HT1080 (cell line): ENCODE measurements around the gene NEURL1. TPM values are rescaled to one million over a fixed set of nuclear protein-coding genes. Genes with fewer than 3 reads are reported as not detected.
A peak's percentile ranks its signal among the peaks of the same experiment; 100 is the strongest.

Experiments
- DNase-seq: peaks from one replicate; pipeline ENCODE4 v3.0.0-alpha.2; 2015; ENCODE audit warnings: low read depth
- polyA plus RNA-seq, 2 experiments: library from polyadenylated mRNA; depleted of rRNA; stranded (reverse); fragments of >200 nt; gene quantifications; 2 replicates each; pipeline ENCODE4 v1.2.3, GENCODE V29; 2015
- total RNA-seq: library from RNA; depleted of rRNA; stranded (reverse); fragments of >200 nt; shearing (Covaris generic); gene quantifications from 2 replicates; pipeline ENCODE4 v1.2.3, GENCODE V29; 2014; rRNA removed

The NEURL1 gene
- total RNA-seq = not detected in 2 replicates
- polyA plus RNA-seq (2015; cell fraction: cytosol; rRNA removed) = 0.14 TPM in 1 of 2 replicates, not detected in the other
- polyA plus RNA-seq (2015; cell fraction: nucleus; rRNA removed) = not detected in 2 replicates

DNA sequence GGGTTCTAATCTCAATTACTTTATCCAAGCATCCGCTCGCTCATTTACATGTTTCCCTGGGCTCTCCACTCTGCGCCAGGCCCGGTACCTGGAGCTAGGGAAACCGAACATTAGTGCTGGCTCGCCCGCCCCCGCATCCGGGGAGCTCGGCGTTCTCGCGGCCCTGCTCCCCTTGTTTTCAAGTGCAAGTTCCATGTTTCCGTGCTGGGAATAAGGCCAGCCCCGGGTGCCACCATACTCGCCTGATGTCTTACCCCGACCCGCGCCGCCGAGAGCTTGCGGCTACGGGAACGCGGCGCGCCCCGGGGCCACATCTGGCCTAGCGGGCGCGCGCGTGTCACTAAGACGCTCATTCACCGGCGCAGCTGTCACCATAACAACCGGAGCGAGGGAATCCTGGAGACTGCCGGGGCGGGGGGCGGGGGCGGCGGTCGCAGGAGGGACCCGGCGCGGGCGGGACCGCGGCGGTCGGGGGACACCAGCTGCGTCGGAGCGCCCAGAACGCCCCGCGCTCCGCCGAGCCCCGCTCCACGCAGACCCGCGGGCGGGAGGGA, at the start of gene NEURL1:
Gene NEURL1 (plus strand): TSS at position 344 of the 554 bp plus-strand sequence. CDS start 683 bp downstream, outside the sequence.
- no peak for DNase-seq

- no peak for DNase-seq
Observed at GRCh38 chr10:103444478-103444877, 49.0 kb upstream of the NEURL1 start.

DNA sequence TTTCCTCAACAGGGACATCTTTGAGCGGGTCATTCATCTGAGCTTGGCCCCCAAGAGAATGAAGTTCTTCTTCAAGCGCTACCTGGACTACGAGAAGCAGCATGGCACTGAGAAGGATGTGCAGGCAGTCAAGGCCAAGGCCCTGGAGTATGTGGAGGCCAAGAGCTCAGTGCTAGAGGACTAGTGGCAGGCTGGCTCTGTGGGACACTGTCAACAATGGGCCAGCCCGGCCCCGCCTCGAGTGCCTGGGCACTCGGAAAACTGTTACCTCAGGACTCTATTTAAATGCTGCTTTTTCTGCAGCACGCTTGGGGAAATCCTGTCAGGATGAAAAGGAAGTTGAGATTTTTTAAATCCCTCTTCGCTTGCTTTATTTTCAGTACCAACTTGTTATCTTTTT, 48.1 kb upstream of the NEURL1 start:
- DNase-seq = no peak

DNA sequence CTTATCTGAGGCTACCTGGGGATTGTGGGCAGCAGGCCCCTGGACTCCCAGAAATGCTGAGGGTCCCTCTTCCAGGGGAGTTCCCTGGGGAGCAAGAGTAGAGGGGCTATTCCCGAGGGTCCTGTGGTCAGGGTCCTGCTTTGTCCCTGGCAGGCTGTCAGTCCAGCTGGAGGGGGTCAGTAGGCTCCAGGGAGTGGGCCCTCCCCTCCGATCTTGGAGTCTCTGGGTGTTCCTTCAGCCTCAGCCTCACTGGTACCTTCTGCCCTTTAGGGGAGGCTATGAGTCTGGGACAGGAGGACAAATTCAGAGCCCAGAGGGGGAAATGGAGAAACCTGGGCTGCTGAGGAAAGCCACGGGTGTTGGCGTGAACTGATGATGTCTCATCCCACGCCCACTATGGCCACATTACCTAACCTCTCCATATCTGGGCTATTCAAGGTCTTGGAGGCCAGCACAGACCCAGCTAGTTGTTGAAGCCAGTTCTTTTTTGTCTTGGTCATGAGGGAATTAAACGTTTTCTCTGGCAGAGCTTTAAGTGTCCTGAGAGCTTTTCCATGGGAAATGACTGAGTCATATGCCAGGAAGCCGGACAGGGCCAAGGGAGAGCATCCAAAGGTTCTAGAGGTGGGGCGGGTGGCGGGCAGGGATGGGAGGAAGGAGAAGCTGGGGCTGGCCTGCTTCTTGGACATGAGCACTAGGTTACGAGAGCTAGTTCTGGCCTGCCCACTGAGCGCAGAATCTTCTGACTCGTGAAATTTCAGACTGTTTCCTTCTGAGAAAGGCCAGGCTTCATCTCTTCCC, 47.5 kb upstream of the NEURL1 start:
- no peak for DNase-seq

DNA sequence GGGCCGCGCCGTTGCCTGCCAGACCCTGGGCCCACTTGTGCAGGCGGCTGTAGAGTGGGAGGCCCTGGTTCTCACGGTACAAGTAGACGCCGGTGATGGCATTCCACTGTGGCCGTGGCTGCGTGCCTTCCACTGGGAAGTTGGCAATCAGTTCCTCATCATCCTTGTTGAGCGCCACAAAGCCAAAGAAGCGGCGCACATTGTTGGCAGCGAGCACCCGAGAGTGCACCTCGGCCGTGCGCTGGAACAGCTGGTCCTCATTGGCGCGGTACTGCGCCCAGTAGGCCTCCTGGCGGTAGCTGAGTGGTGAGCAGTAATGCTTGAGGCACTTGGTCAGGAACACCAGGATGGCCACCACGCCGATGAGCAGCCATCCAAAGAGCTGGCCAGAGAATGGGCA, 46.3 kb upstream of the NEURL1 start:
- no peak for DNase-seq

- DNase-seq = peak; percentile 62
Observed at GRCh38 chr10:103448746-103449145, 44.8 kb upstream of the NEURL1 start.

DNA sequence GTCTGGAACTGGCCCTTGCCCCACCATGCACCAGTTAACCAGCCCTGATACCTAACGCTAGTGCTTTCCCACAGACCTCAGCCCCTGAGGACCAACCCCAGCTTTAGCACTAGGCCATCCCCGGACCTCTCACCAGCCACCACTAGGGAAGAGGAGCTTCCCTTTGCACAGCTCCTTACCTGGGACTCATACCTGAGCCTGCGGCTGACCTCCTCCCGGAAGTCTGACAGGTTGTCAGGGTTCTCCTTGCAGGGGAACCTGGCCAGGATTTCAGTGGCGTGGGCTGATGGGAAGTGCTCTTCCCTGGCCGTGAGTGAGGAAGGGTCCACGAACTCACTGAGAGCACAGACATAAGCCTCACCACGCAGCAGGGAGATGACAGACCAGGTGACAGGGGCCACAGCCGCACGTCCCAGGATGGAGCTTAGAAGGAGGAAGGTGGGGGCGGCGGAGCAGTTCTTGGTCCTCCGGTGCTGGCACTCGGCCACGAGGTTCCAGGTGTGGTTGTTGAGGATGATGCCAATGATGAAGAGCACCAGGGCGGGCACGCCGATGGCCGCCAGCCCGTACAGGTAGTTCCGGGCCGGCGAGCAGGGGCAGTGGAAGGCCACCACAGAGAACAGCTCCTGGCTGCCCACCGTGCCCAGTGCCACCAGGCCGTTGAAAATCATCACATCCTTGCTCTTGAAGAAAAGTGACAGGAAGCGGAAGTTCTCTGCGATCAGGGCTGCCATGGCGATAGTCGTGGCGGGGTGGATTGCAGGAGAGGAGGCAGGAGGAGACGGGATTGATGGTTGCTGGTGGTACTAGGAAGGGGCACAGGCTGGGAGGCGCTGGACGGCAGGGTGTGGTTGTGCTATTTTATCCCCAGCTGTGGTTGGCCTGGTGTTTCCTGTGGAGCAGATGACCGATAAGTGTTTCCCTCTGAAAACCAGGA, 44.0 kb upstream of the NEURL1 start:
- DNase-seq = no peak

GRCh38 chr10:103450201-103450695, 43.3 kb upstream of the NEURL1 start:
- DNase-seq = no peak

- no peak for DNase-seq
Observed at GRCh38 chr10:103451091-103451813, 42.3 kb upstream of the NEURL1 start.

GRCh38 chr10:103451831-103452505, 41.5 kb upstream of the NEURL1 start, which contains the start of gene CALHM2:
Gene CALHM2 (minus strand): TSS chr10:103452370. CDS start chr10:103449941, 2,429 bp downstream.
- DNase-seq = no peak

DNA sequence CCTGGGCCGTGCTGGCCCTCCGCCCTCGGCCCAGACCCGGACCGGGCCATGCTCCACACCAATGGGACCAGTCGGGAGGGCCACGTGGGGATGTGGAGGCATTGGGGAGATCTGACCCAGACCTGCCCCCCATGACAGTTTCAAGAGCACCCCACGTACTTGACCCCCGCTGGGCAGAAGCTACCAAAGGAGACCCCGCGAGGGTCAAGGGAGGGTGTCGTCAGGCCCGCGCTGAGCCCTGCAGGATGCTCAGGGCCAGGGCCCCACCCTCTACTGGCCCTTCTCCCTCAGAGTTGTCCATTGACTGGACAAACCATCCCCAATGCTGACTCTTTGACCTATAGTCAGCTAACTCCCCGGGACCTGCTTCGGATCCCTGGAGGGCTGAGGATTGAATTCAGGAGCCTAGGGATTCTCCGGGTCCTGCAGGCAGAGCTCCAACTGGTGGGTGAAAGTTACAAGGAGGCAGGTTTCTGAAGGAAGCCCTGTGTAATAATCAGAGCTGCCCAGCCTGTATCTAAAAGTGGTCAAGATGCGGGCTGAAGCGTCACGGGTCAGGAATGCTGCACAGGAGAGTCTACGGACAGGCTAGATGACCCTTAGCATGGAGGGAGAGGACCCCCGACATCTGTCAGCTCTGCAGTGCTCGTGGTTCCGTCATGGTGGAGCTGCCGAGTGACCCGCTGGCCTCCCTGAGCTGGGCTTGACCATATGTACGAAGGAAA, 40.8 kb upstream of the NEURL1 start:
- no peak for DNase-seq

GRCh38 chr10:103454026-103454425, 39.5 kb upstream of the NEURL1 start:
- DNase-seq = no peak

GRCh38 chr10:103455235-103455634, 38.3 kb upstream of the NEURL1 start:
- no peak for DNase-seq

DNA sequence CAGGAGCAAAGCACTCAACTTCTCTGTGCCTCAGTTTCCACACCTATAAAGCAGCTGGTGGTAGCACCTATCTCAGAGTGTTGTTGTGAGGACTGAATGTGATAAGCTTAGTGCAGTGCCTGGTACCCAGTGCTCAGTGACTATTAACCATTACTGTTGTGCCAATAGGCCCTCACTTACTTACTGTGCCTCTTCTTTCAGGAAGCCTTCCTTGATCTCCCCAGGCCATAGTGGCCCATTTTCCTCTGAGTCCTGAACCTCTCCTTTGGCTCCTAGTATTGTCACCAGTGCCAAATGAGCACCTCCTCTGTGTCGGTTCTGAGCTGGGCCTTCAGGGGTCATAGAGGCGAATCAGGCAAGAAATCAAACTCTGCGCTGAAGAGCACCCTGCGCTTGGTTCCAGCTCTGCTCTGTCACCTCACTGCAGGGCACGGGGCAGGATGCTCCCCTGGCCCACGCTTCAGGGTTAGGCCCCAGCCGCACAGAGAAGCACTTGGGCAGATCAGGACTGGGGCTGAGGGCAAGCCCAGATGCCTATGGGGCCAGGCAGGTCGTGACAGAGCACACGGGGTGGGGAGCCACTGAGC, 37.3 kb upstream of the NEURL1 start:
- DNase-seq = no peak

- DNase-seq = no peak
Observed at GRCh38 chr10:103457176-103457712, 36.3 kb upstream of the NEURL1 start.

GRCh38 chr10:103457896-103458583, 35.5 kb upstream of the NEURL1 start:
- no peak for DNase-seq

GRCh38 chr10:103458720-103459119, 34.8 kb upstream of the NEURL1 start, which contains the start of gene CALHM1:
Gene CALHM1 (minus strand): TSS chr10:103458900. CDS start chr10:103458751, 149 bp downstream.
- no peak for DNase-seq

DNA sequence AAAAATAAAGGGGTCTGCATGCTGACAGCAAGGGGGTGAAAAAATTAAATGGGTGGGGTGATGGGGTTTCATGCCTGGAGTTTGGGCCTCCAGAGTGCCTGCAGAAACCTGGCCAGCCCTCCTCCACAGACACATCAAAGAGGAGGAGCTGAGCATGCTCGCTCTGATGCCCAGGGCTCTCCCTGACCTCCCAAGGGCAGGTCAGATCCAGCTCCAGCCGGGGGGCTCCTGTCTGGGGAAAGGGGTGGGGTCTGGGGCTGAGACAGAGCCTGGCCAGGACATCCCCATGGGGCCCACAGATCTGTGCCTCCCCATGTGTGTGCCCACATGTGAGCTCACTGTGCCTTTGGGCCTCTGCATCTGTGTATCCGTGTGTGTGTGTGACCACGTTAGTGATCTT, 33.9 kb upstream of the NEURL1 start:
- DNase-seq = no peak
